HepG2 (cell line): ENCODE measurements around the gene PSEN1. TPM values are rescaled to one million over a fixed set of nuclear protein-coding genes. Genes with fewer than 3 reads are reported as not detected.
A peak's percentile ranks its signal among the peaks of the same experiment; 100 is the strongest.

Experiments
- ATAC-seq: fragments of 200-7000 bp; cut with Tn5 transposase; 3 replicates; pipeline ENCODE4 v1.9.1; 2020; ENCODE audit warnings: mild to moderate bottlenecking, moderate library complexity
- BruUV-seq: library from RNA; stranded (reverse); fragments of 400-500 nt; replicated peaks from 2 replicates; lab custom pipeline; 2021; lab: Mats Ljungman, UMichigan
- CTCF ChIA-PET: fragments of 300-600 bp; formaldehyde crosslinking; extraction: SDS; loops from one replicate; lab custom pipeline; 2021; ENCODE audit warnings: low total read pairs, inconsistent platforms, low intra/inter-chr PET ratio; lab: Yijun Ruan, JAX
- POLR2A ChIA-PET: fragments of 350-600 bp; sonication (Branson Sonifier 250); formaldehyde crosslinking; loops from one replicate; lab custom pipeline; 2020; ENCODE audit warnings: antibody characterized with exemption, inconsistent platforms; lab: Yijun Ruan, JAX
- DNase-seq: peaks from one replicate; pipeline ENCODE4 v3.0.0-alpha.2; 2015; ENCODE audit warnings: low spot score
- FAIRE-seq: peaks from 3 replicates; lab custom pipeline; 2011; peaks lifted over from hg19 to GRCh38; lab: Jason Lieb, UNC
- H2AFZ ChIP-seq: one replicate; pipeline ENCODE4 v1.6.1; 2011; ENCODE audit warnings: low read length, inconsistent platforms
- H3K27ac ChIP-seq: fragments of 300-600 bp; 3 replicates; pipeline ENCODE4 v1.8.0; 2011; ENCODE audit warnings: mixed run types, mild to moderate bottlenecking, mixed read lengths, low read length, inconsistent platforms; ENCODE audit not compliant: insufficient read depth; ENCODE audit errors: extremely low read length
- H3K27me3 ChIP-seq, 2 experiments: fragments of 200-600 bp in 1 of 2; 2 replicates in 1 of 2; 3 replicates in 1 of 2; pipeline versions ENCODE4 v1.6.0 to v1.8.0; 2011; ENCODE audit warnings: low read length in 2 of 2, mild to moderate bottlenecking in 2 of 2, moderate library complexity in 2 of 2, inconsistent platforms in 1 of 2; ENCODE audit not compliant: insufficient read depth in 2 of 2, control insufficient read depth in 1 of 2
- H3K36me3 ChIP-seq, 2 experiments: fragments of 200-600 bp in 1 of 2; replicated peaks in 1 of 2; 2 replicates in 1 of 2; 3 replicates in 1 of 2; pipeline versions ENCODE4 v1.5.1 to v1.8.0; 2011; ENCODE audit warnings: low read length in 2 of 2, inconsistent platforms in 1 of 2; ENCODE audit not compliant: insufficient read depth in 2 of 2, control insufficient read depth in 1 of 2
- H3K4me1 ChIP-seq: 2 replicates; pipeline ENCODE4 v1.5.1; 2012; ENCODE audit warnings: low read length, inconsistent platforms; ENCODE audit not compliant: insufficient read depth
- H3K4me2 ChIP-seq: 2 replicates; pipeline ENCODE4 v1.6.0; 2011; ENCODE audit warnings: low read depth, low read length, inconsistent platforms
- H3K4me3 ChIP-seq, 3 experiments: fragments of 200-600 bp in 1 of 3; sonication (generic), shearing (Covaris generic) in 1 of 3; replicated peaks in 1 of 3; 2 replicates each; pipeline ENCODE4 v1.5.1; 2011 to 2016; ENCODE audit warnings: low read length in 3 of 3, inconsistent platforms in 2 of 3, low read depth in 2 of 3, mild to moderate bottlenecking in 2 of 3, control low read depth in 1 of 3, mixed read lengths in 1 of 3; ENCODE audit not compliant: insufficient read depth in 1 of 3
- H3K79me2 ChIP-seq: one replicate; pipeline ENCODE4 v1.6.1; 2011; ENCODE audit warnings: low read length, inconsistent platforms; ENCODE audit not compliant: insufficient read depth
- H3K9ac ChIP-seq: 2 replicates; pipeline ENCODE4 v1.6.0; 2011; ENCODE audit warnings: mild to moderate bottlenecking, low read depth, low read length, inconsistent platforms; ENCODE audit not compliant: insufficient read depth
- H3K9me3 ChIP-seq: 2 replicates; pipeline ENCODE4 v1.5.1; 2012; ENCODE audit warnings: mild to moderate bottlenecking, low read length
- H4K20me1 ChIP-seq: 2 replicates; pipeline ENCODE4 v1.6.0; 2011; ENCODE audit warnings: inconsistent platforms, mild to moderate bottlenecking, low read length, moderate library complexity; ENCODE audit not compliant: insufficient read depth
- ATRX ChIP-seq: sonication (generic); formaldehyde crosslinking; IDR thresholded peaks from 2 replicates; pipeline ENCODE4 v1.4.0; 2020; ENCODE audit warnings: missing genetic modification reagents, borderline replicate concordance
- CEBPG ChIP-seq: IDR thresholded peaks from 2 replicates; pipeline ENCODE4 v1.6.1; 2016
- FOSL1 ChIP-seq: sonication (generic); formaldehyde crosslinking; IDR thresholded peaks from 2 replicates; pipeline ENCODE4 v1.9.0; 2021; ENCODE audit warnings: missing genetic modification reagents, borderline replicate concordance
- GPBP1L1 ChIP-seq: sonication (generic); formaldehyde crosslinking; IDR thresholded peaks from 2 replicates; pipeline ENCODE4 v1.5.0; 2020; ENCODE audit warnings: mild to moderate bottlenecking, missing genetic modification reagents
- KLF11 ChIP-seq: IDR thresholded peaks from 2 replicates; pipeline ENCODE4 v1.6.1; 2016; ENCODE audit warnings: missing compliant biosample characterization
- MXI1 ChIP-seq: IDR thresholded peaks from 3 replicates; pipeline ENCODE4 v1.6.1; 2012; ENCODE audit warnings: low read depth, low read length, inconsistent platforms, borderline replicate concordance
- NFYC ChIP-seq: IDR thresholded peaks from 2 replicates; pipeline ENCODE4 v1.6.1; 2016; ENCODE audit warnings: missing genetic modification reagents, missing compliant biosample characterization
- PRDM10 ChIP-seq: sonication (generic); formaldehyde crosslinking; IDR thresholded peaks from 2 replicates; pipeline ENCODE4 v1.4.0; 2020; ENCODE audit warnings: low read depth, missing genetic modification reagents
- RFXANK ChIP-seq: IDR thresholded peaks from 2 replicates; pipeline ENCODE4 v1.6.1; 2016
- SATB2 ChIP-seq: sonication (generic); formaldehyde crosslinking; IDR thresholded peaks from 2 replicates; pipeline ENCODE4 v1.5.0; 2020; ENCODE audit warnings: missing genetic modification reagents
- ZBED4 ChIP-seq: sonication (generic); formaldehyde crosslinking; IDR thresholded peaks from 2 replicates; pipeline ENCODE4 v1.4.0; 2020; ENCODE audit warnings: missing genetic modification reagents, borderline replicate concordance
- ZNF138 ChIP-seq: sonication (generic); formaldehyde crosslinking; IDR thresholded peaks from 2 replicates; pipeline ENCODE4 v1.5.0; 2020; ENCODE audit warnings: mild to moderate bottlenecking, low read depth, missing genetic modification reagents
- ZNF3 ChIP-seq: IDR thresholded peaks from 2 replicates; pipeline ENCODE4 v1.7.0; 2017; ENCODE audit warnings: inconsistent platforms
- ZNF383 ChIP-seq: sonication (generic); formaldehyde crosslinking; IDR thresholded peaks from 2 replicates; pipeline ENCODE4 v1.4.0; 2020; ENCODE audit warnings: missing genetic modification reagents, mild to moderate bottlenecking, borderline replicate concordance
- ZNF800 ChIP-seq: sonication (generic); formaldehyde crosslinking; IDR thresholded peaks from 2 replicates; pipeline ENCODE4 v1.4.0; 2020; ENCODE audit warnings: missing genetic modification reagents
- ZNF879 ChIP-seq: sonication (generic); formaldehyde crosslinking; IDR thresholded peaks from 2 replicates; pipeline ENCODE4 v1.8.1; 2023; ENCODE audit warnings: missing genetic modification reagents
- WGBS: methylation state at CpG from one replicate; pipeline ENCODE4 v1.1.6; 2017; ENCODE audit warnings: low lambda C conversion rate; 5-methylcytosine and 5-hydroxymethylcytosine counted together
- in situ Hi-C: cut with HindIII; loops from 2 replicates; pipeline ENCODE4 v1.10.0; 2017; ENCODE audit warnings: low pct_unique_long_range_greater_than_20kb; ENCODE audit not compliant: extremely low pct_ligation_motif_present
- intact Hi-C: fragments of 100-400 bp; cut with micrococcal nuclease; formaldehyde crosslinking; loops from one replicate; pipeline ENCODE4 v1.10.0; 2022; ENCODE audit not compliant: unreplicated experiment
- polyA plus RNA-seq, 8 experiments: library from polyadenylated mRNA; depleted of rRNA in 3 of 8; stranded (reverse) in 7 of 8; unstranded in 1 of 8; fragments of >200 nt; fragmentation: Illumina TruSeq in 4 of 8; extraction: Trizol in 4 of 8; gene quantifications; 2 replicates each; pipeline versions ENCODE4 v1.2.1 to v1.2.3, GENCODE V29; 2011 to 2016; ENCODE audit warnings: low read depth in 4 of 8, missing spikeins in 1 of 8, mixed read lengths in 1 of 8; ENCODE audit not compliant: insufficient read depth in 1 of 8
- total RNA-seq, 5 experiments: library from RNA; depleted of rRNA; stranded (reverse); fragments of >200 nt; fragmentation: Illumina TruSeq; extraction: Trizol; gene quantifications; 2 replicates each; pipeline ENCODE4 v1.2.3, GENCODE V29; 2016; ENCODE audit warnings: low read depth in 1 of 5

The PSEN1 gene
- total and polyA plus RNA-seq, 2 of the 13 experiments (the other 11 are each of a cell fraction or from before 2014, with no cell fraction given): 12.5 to 26.6 TPM

GRCh38 chr14:73176685-73177084 lies 40.4 kb downstream of the PSEN1 start:
- H2AFZ ChIP-seq: no peak overlapping the region
- WGBS: 87% methylated on average over 3 of the region's 3 CpGs
- H3K4me3 ChIP-seq: no peak overlapping the region
- CTCF ChIA-PET: no interaction called here
- H3K4me2 ChIP-seq: no peak overlapping the region
- DNase-seq (no peak), ATAC-seq (no peak), FAIRE-seq (peak; percentile 37)
- H3K4me1 ChIP-seq: peaks cover 18% of the 10 kb centered on the region
- H3K36me3 ChIP-seq: peaks cover 6 to 31% of the 10 kb centered on the region in 2 experiments
- BruUV-seq: no TSS peak
- intact Hi-C loops: no loop called here
- no peak overlapping the region for H3K27ac ChIP-seq
- H3K9ac ChIP-seq: no peak overlapping the region
- H4K20me1 ChIP-seq: no peaks in the 10 kb centered on the region
- POLR2A ChIA-PET: no interaction called here
- no peaks in the 10 kb centered on the region for H3K79me2 ChIP-seq
- H3K27me3 ChIP-seq: no peaks in the 10 kb centered on the region
- in situ Hi-C loops: no loop called here
- H3K9me3 ChIP-seq: no peaks in the 10 kb centered on the region
- TF ChIP-seq KLF11 (CRISPR knock-in tag) (no peak), ATRX (CRISPR knock-in tag) (no peak), FOSL1 (CRISPR knock-in tag) (no peak), ZBED4 (CRISPR knock-in tag) (peak; percentile 72; the same call in 1 of the 2 replicates), CEBPG (CRISPR knock-in tag) (peak; percentile 52), ZNF800 (CRISPR knock-in tag) (no peak), MXI1 (no peak), SATB2 (CRISPR knock-in tag) (no peak), ZNF383 (CRISPR knock-in tag) (no peak), ZNF879 (CRISPR knock-in tag) (no peak), NFYC (CRISPR knock-in tag) (no peak), ZNF3 (no peak), PRDM10 (CRISPR knock-in tag) (no peak), RFXANK (no peak), GPBP1L1 (CRISPR knock-in tag) (no peak), ZNF138 (CRISPR knock-in tag) (no peak)
